HCT116 (cell line): Measurements from ENCODE around the gene FOXS1. TPM values are rescaled to one million over a fixed set of nuclear protein-coding genes. Genes with fewer than 3 reads are reported as not detected.

ENCODE experiments used
- ATAC-seq: fragments of 200-7000 bp; cut with Tn5 transposase; 2 replicates; pipeline ENCODE4 v1.9.1; 2020; ENCODE audit warnings: mild to moderate bottlenecking, moderate library complexity
- BruUV-seq: library from RNA; stranded (reverse); fragments of 400-500 nt; replicated peaks from 2 replicates; lab custom pipeline; 2021; lab: Mats Ljungman, UMichigan
- CTCF ChIA-PET: fragments of 300-600 bp; sonication (Branson Sonifier 250); formaldehyde crosslinking; loops from one replicate; lab custom pipeline; 2021; ENCODE audit warnings: antibody characterized with exemption; lab: Charles Lee
- POLR2A ChIA-PET: fragments of 300-600, 350-600 bp; sonication (Branson Sonifier 250); formaldehyde crosslinking; loops from one replicate; lab custom pipeline; 2021; ENCODE audit warnings: antibody characterized with exemption; lab: Charles Lee
- RAD21 ChIA-PET, 2 experiments: fragments of 300-600 bp; sonication (Branson Sonifier 250); formaldehyde crosslinking; loops; one replicate each; lab custom pipeline; 2023; ENCODE audit warnings: low total read pairs in 2 of 2; ENCODE audit not compliant: uncharacterized antibody in 2 of 2, unreplicated experiment in 2 of 2, low non-redundant PET in 1 of 2; lab: Charles Lee
- DNase-seq: peaks from one replicate; pipeline ENCODE4 v3.0.0-alpha.2; 2010; ENCODE audit warnings: low read depth, low spot score
- H2AFZ ChIP-seq: fragments of 200-600 bp; shearing (Covaris generic), sonication (generic); 2 replicates; pipeline ENCODE4 v1.6.1; 2017; ENCODE audit warnings: low read depth, mixed run types, mixed read lengths, antibody characterized with exemption, low read length; ENCODE audit not compliant: poor library complexity, severe bottlenecking
- H3K27ac ChIP-seq: 2 replicates; pipeline ENCODE4 v1.5.1; 2012; ENCODE audit warnings: low read depth, low read length
- H3K27me3 ChIP-seq: fragments of 200-600 bp; sonication (generic); 2 replicates; pipeline ENCODE4 v1.6.1; 2016; ENCODE audit warnings: mixed run types, low read length, mixed read lengths; ENCODE audit not compliant: insufficient read depth
- H3K36me3 ChIP-seq, 2 experiments: fragments of 200-500 bp in 1 of 2; fragments of 200-600 bp in 1 of 2; sonication (Bioruptor generic) in 1 of 2; sonication (generic) in 1 of 2; 2 replicates each; pipeline versions ENCODE4 v1.5.1 to v1.6.1; 2014 to 2016; ENCODE audit warnings: low read length in 2 of 2, inconsistent platforms in 1 of 2, mixed read lengths in 1 of 2, mixed run types in 1 of 2; ENCODE audit not compliant: insufficient read depth in 2 of 2, control insufficient read depth in 1 of 2
- H3K4me1 ChIP-seq, 2 experiments: fragments of 200-600 bp in 1 of 2; sonication (generic) in 1 of 2; 2 replicates each; pipeline versions ENCODE4 v1.5.1 to v1.6.1; 2012 to 2017; ENCODE audit warnings: low read length in 2 of 2, inconsistent platforms in 1 of 2, mild to moderate bottlenecking in 1 of 2, mixed read lengths in 1 of 2, mixed run types in 1 of 2, moderate library complexity in 1 of 2; ENCODE audit not compliant: insufficient read depth in 2 of 2, control insufficient read depth in 1 of 2
- H3K4me2 ChIP-seq: fragments of 200-600 bp; sonication (generic); 2 replicates; pipeline ENCODE4 v1.6.1; 2017; ENCODE audit warnings: mixed run types, low read length, mixed read lengths
- H3K4me3 ChIP-seq, 2 experiments: fragments of 200-600 bp in 1 of 2; sonication (generic) in 1 of 2; replicated peaks in 1 of 2; 2 replicates each; pipeline ENCODE4 v1.5.1; 2011 to 2016; ENCODE audit warnings: low read length in 2 of 2, control low read depth in 1 of 2, low read depth in 1 of 2, mild to moderate bottlenecking in 1 of 2, mixed read lengths in 1 of 2, mixed run types in 1 of 2
- H3K79me2 ChIP-seq: fragments of 200-600 bp; sonication (generic); 2 replicates; pipeline ENCODE4 v1.6.1; 2017; ENCODE audit warnings: mild to moderate bottlenecking, mixed run types, low read length, moderate library complexity, mixed read lengths; ENCODE audit not compliant: insufficient read depth
- H3K9ac ChIP-seq: fragments of 200-600 bp; sonication (generic); 2 replicates; pipeline ENCODE4 v1.6.1; 2016; ENCODE audit warnings: low read length, mixed read lengths
- H3K9me2 ChIP-seq: fragments of 200-600 bp; sonication (generic), shearing (Covaris generic); 2 replicates; pipeline ENCODE4 v1.6.1; 2017; ENCODE audit warnings: mixed run types, mild to moderate bottlenecking, moderate library complexity; ENCODE audit not compliant: insufficient read depth
- H3K9me3 ChIP-seq, 2 experiments: fragments of 200-500 bp in 1 of 2; fragments of 200-600 bp in 1 of 2; sonication (Bioruptor generic) in 1 of 2; sonication (generic) in 1 of 2; 2 replicates each; pipeline ENCODE4 v1.6.1; 2014 to 2017; ENCODE audit warnings: low read length in 2 of 2, mixed read lengths in 2 of 2, inconsistent platforms in 1 of 2, low read depth in 1 of 2, mild to moderate bottlenecking in 1 of 2, mixed run types in 1 of 2, moderate library complexity in 1 of 2; ENCODE audit not compliant: control insufficient read depth in 1 of 2, insufficient read depth in 1 of 2
- H4K20me1 ChIP-seq: fragments of 200-600 bp; sonication (generic), shearing (Covaris generic); 2 replicates; pipeline ENCODE4 v1.6.1; 2017; ENCODE audit warnings: mixed run types, mild to moderate bottlenecking, moderate library complexity; ENCODE audit not compliant: insufficient read depth
- CBX3 ChIP-seq: IDR thresholded peaks from 2 replicates; pipeline ENCODE4 v1.6.1; 2012; ENCODE audit warnings: low read depth
- CEBPB ChIP-seq: IDR thresholded peaks from 2 replicates; pipeline ENCODE4 v1.6.1; 2012; ENCODE audit warnings: low read depth
- EGR1 ChIP-seq: IDR thresholded peaks from 2 replicates; pipeline ENCODE4 v1.6.1; 2012; ENCODE audit warnings: low read depth
- ELF1 ChIP-seq: IDR thresholded peaks from 2 replicates; pipeline ENCODE4 v1.6.1; 2012; ENCODE audit warnings: low read depth, borderline replicate concordance
- FOSL1 ChIP-seq: IDR thresholded peaks from 2 replicates; pipeline ENCODE4 v1.6.1; 2012; ENCODE audit warnings: low read depth
- JUND ChIP-seq: IDR thresholded peaks from 2 replicates; pipeline ENCODE4 v1.6.1; 2012
- POLR2AphosphoS5 ChIP-seq: IDR thresholded peaks from 2 replicates; pipeline ENCODE4 v1.6.1; 2011; ENCODE audit warnings: mild to moderate bottlenecking, low read depth, low read length, moderate library complexity
- RAD21 ChIP-seq: IDR thresholded peaks from 2 replicates; pipeline ENCODE4 v1.6.1; 2012; ENCODE audit warnings: low read depth, mild to moderate bottlenecking
- SIN3A ChIP-seq: IDR thresholded peaks from 2 replicates; pipeline ENCODE4 v1.6.1; 2012; ENCODE audit warnings: low read depth
- SP1 ChIP-seq: IDR thresholded peaks from 2 replicates; pipeline ENCODE4 v1.6.1; 2012; ENCODE audit warnings: low read depth
- SRF ChIP-seq: IDR thresholded peaks from 2 replicates; pipeline ENCODE4 v1.6.1; 2012; ENCODE audit warnings: low read depth
- YY1 ChIP-seq: IDR thresholded peaks from 2 replicates; pipeline ENCODE4 v1.6.1; 2011; ENCODE audit warnings: low read length, low read depth, moderate library complexity, mild to moderate bottlenecking; ENCODE audit not compliant: insufficient replicate concordance; ENCODE audit errors: extremely low read depth
- ZBTB33 ChIP-seq: IDR thresholded peaks from 2 replicates; pipeline ENCODE4 v1.6.1; 2011; ENCODE audit warnings: mild to moderate bottlenecking, low read length, moderate library complexity; ENCODE audit not compliant: insufficient replicate concordance; ENCODE audit errors: extremely low read depth
- ZFX ChIP-seq: fragments of 450-650 bp; IDR thresholded peaks from 2 replicates; pipeline ENCODE4 v1.6.1; 2017
- ZNF274 ChIP-seq: fragments of 200-500 bp; sonication (Bioruptor generic); IDR thresholded peaks from 2 replicates; pipeline ENCODE4 v1.6.1; 2014; ENCODE audit warnings: mild to moderate bottlenecking, low read depth, low read length, inconsistent platforms
- intact Hi-C: fragments of 100-400 bp; cut with micrococcal nuclease; formaldehyde crosslinking; loops from 2 replicates; pipeline ENCODE4 v1.10.0; 2022
- total RNA-seq: library from RNA; stranded (reverse); gene quantifications from one replicate; pipeline ENCODE4 v1.2.1, GENCODE V29; 2021; ENCODE audit not compliant: unreplicated experiment
- TF ChIP-seq, protein P1 (sequence below): IDR thresholded peaks from 2 replicates; pipeline ENCODE4 v1.6.1; 2012
- TF ChIP-seq, protein P2 (sequence below): IDR thresholded peaks from 2 replicates; pipeline ENCODE4 v1.6.1; 2012; ENCODE audit warnings: low read depth

FOXS1 gene
- total RNA-seq, 1 experiment from 2014 or later: not detected

GRCh38 chr20:31801508-31801907 lies 43.9 kb downstream of the FOXS1 start:
- intact Hi-C loops: no loop called here
- H3K27ac ChIP-seq: no peak overlapping the region
- no peaks in the 10 kb centered on the region for H3K27me3 ChIP-seq
- no peaks in the 10 kb centered on the region for H3K4me1 ChIP-seq
- no peak overlapping the region for H3K9ac ChIP-seq
- H3K4me3 ChIP-seq: no peak overlapping the region
- H3K9me3 ChIP-seq: no peaks in the 10 kb centered on the region
- TF ChIP-seq SP1: no peak
- no peak for TF ChIP-seq JUND
- TF ChIP-seq ZBTB33: no peak
- no peak for TF ChIP-seq CEBPB
- no peak for TF ChIP-seq FOSL1
- TF ChIP-seq RAD21: no peak
- no peak for TF ChIP-seq SRF
- TF ChIP-seq, protein P1, sequence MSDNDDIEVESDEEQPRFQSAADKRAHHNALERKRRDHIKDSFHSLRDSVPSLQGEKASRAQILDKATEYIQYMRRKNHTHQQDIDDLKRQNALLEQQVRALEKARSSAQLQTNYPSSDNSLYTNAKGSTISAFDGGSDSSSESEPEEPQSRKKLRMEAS: no peak
- TF ChIP-seq POLR2AphosphoS5: no peak
- TF ChIP-seq ZFX: no peak
- no peak for TF ChIP-seq ZNF274
- TF ChIP-seq ELF1: no peak
- TF ChIP-seq YY1: no peak
- TF ChIP-seq SIN3A: no peak
- TF ChIP-seq, protein P2, sequence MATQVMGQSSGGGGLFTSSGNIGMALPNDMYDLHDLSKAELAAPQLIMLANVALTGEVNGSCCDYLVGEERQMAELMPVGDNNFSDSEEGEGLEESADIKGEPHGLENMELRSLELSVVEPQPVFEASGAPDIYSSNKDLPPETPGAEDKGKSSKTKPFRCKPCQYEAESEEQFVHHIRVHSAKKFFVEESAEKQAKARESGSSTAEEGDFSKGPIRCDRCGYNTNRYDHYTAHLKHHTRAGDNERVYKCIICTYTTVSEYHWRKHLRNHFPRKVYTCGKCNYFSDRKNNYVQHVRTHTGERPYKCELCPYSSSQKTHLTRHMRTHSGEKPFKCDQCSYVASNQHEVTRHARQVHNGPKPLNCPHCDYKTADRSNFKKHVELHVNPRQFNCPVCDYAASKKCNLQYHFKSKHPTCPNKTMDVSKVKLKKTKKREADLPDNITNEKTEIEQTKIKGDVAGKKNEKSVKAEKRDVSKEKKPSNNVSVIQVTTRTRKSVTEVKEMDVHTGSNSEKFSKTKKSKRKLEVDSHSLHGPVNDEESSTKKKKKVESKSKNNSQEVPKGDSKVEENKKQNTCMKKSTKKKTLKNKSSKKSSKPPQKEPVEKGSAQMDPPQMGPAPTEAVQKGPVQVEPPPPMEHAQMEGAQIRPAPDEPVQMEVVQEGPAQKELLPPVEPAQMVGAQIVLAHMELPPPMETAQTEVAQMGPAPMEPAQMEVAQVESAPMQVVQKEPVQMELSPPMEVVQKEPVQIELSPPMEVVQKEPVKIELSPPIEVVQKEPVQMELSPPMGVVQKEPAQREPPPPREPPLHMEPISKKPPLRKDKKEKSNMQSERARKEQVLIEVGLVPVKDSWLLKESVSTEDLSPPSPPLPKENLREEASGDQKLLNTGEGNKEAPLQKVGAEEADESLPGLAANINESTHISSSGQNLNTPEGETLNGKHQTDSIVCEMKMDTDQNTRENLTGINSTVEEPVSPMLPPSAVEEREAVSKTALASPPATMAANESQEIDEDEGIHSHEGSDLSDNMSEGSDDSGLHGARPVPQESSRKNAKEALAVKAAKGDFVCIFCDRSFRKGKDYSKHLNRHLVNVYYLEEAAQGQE: no peak
- no peak for TF ChIP-seq EGR1
- no peak for TF ChIP-seq CBX3
- no peak overlapping the region for H2AFZ ChIP-seq
- BruUV-seq: no TSS peak
- peaks cover 55 to 70% of the 10 kb centered on the region in 2 experiments for H3K36me3 ChIP-seq
- peaks cover 16% of the 10 kb centered on the region for H3K79me2 ChIP-seq
- ATAC-seq (no peak), DNase-seq (no peak)
- no peaks in the 10 kb centered on the region for H3K9me2 ChIP-seq
- H3K4me2 ChIP-seq: no peak overlapping the region
- RAD21 ChIA-PET: no interaction called here
- POLR2A ChIA-PET: no interaction called here
- CTCF ChIA-PET: no interaction called here
- peaks cover 4% of the 10 kb centered on the region for H4K20me1 ChIP-seq
